GM12878 (cell line): ENCODE measurements around the gene DHPS.

Experiments used
- CEBPB ChIP-seq, 2 experiments: fragments of 150-350 bp in 1 of 2; IDR thresholded peaks; 2 replicates each; pipeline ENCODE4 v1.6.1; 2012 to 2014; ENCODE audit warnings: low read depth in 2 of 2, low read length in 2 of 2, borderline replicate concordance in 1 of 2, inconsistent platforms in 1 of 2
- CREB1 ChIP-seq: IDR thresholded peaks from 2 replicates; pipeline ENCODE4 v1.6.1; 2012; ENCODE audit warnings: low read depth, mild to moderate bottlenecking, inconsistent platforms
- NBN ChIP-seq: fragments of 450-650 bp; IDR thresholded peaks from 2 replicates; pipeline ENCODE4 v1.6.1; 2016
- NFYB ChIP-seq: IDR thresholded peaks from 2 replicates; pipeline ENCODE4 v1.6.1; 2011; ENCODE audit warnings: low read depth, mild to moderate bottlenecking, low read length, improper control_type of control experiment, moderate library complexity; ENCODE audit not compliant: insufficient read depth
- POLR2A ChIP-seq: IDR thresholded peaks from 2 replicates; pipeline ENCODE4 v1.6.1; 2011; ENCODE audit warnings: low read depth, mild to moderate bottlenecking, low read length
- POLR2AphosphoS2 ChIP-seq: IDR thresholded peaks from 2 replicates; pipeline ENCODE4 v1.6.1; 2011; ENCODE audit warnings: low read depth, mild to moderate bottlenecking, low read length, improper control_type of control experiment, moderate library complexity
- SPI1 ChIP-seq: IDR thresholded peaks from 2 replicates; pipeline ENCODE4 v1.6.1; 2011; ENCODE audit warnings: low read depth, mild to moderate bottlenecking, low read length, moderate library complexity, borderline replicate concordance; ENCODE audit not compliant: insufficient read depth
- YY1 ChIP-seq: IDR thresholded peaks from 2 replicates; pipeline ENCODE4 v1.6.1; 2011; ENCODE audit warnings: low read depth, mild to moderate bottlenecking, low read length
- TF ChIP-seq, protein P1 (sequence below): fragments of 150-350 bp; IDR thresholded peaks from 2 replicates; pipeline ENCODE4 v1.6.1; 2014; ENCODE audit warnings: mild to moderate bottlenecking, low read depth, low read length

- no peak for TF ChIP-seq SPI1
- TF ChIP-seq CREB1, result no peak
- no peak for TF ChIP-seq CEBPB (IDR thresholded peaks at IDR 0.05; ENCODE audit: borderline replicate concordance in 1 of 2, low read depth in 2 of 2, low read length in 2 of 2)
- TF ChIP-seq, protein P1, sequence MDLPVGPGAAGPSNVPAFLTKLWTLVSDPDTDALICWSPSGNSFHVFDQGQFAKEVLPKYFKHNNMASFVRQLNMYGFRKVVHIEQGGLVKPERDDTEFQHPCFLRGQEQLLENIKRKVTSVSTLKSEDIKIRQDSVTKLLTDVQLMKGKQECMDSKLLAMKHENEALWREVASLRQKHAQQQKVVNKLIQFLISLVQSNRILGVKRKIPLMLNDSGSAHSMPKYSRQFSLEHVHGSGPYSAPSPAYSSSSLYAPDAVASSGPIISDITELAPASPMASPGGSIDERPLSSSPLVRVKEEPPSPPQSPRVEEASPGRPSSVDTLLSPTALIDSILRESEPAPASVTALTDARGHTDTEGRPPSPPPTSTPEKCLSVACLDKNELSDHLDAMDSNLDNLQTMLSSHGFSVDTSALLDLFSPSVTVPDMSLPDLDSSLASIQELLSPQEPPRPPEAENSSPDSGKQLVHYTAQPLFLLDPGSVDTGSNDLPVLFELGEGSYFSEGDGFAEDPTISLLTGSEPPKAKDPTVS, result no peak
- no peak for TF ChIP-seq NFYB
- no peak for TF ChIP-seq POLR2A
- TF ChIP-seq POLR2AphosphoS2, result no peak
- TF ChIP-seq NBN, result no peak
- TF ChIP-seq YY1, result no peak
Observed at GRCh38 chr19:12708641-12709040, 27.0 kb upstream of the DHPS start.
